Panc1 (cell line): ENCODE data around the gene ITM2A.

Source experiments
- POLR2AphosphoS5 ChIP-seq: IDR thresholded peaks from 2 replicates; pipeline ENCODE4 v1.6.1; 2012; ENCODE audit warnings: mild to moderate bottlenecking, low read depth, low read length, moderate library complexity
- SIN3A ChIP-seq: IDR thresholded peaks from 2 replicates; pipeline ENCODE4 v1.6.1; 2012; ENCODE audit warnings: low read depth, mild to moderate bottlenecking, low read length, moderate library complexity, borderline replicate concordance; ENCODE audit not compliant: insufficient read depth
- TF ChIP-seq, protein P1 (sequence below): fragments of 450-650 bp; IDR thresholded peaks from 2 replicates; pipeline ENCODE4 v1.5.1; 2017; ENCODE audit warnings: mild to moderate bottlenecking

DNA sequence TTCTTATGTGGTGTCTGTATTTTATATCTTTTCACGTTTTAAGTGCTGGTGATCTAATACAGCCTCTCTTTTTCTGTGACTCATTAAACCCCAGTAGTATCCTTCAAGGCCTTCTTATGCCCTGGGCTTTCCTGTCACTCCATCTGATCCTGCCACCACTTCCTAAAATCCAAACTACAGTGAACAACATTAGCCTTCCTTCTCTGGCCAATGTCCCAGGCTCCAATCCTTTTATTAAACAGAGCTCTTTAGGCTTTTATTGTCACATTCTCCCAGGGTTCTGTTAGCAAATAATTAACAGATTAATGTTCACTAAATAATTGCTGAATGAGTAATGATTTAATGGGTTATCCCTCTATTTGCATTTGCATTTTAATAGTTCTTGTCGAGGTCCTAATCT is 47.9 kb upstream of the ITM2A start:
- TF ChIP-seq, protein P1, sequence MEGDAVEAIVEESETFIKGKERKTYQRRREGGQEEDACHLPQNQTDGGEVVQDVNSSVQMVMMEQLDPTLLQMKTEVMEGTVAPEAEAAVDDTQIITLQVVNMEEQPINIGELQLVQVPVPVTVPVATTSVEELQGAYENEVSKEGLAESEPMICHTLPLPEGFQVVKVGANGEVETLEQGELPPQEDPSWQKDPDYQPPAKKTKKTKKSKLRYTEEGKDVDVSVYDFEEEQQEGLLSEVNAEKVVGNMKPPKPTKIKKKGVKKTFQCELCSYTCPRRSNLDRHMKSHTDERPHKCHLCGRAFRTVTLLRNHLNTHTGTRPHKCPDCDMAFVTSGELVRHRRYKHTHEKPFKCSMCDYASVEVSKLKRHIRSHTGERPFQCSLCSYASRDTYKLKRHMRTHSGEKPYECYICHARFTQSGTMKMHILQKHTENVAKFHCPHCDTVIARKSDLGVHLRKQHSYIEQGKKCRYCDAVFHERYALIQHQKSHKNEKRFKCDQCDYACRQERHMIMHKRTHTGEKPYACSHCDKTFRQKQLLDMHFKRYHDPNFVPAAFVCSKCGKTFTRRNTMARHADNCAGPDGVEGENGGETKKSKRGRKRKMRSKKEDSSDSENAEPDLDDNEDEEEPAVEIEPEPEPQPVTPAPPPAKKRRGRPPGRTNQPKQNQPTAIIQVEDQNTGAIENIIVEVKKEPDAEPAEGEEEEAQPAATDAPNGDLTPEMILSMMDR, result no peak
- TF ChIP-seq SIN3A, result no peak
- no peak for TF ChIP-seq POLR2AphosphoS5
